Panc1 (cell line): ENCODE measurements around the gene CCAR1.

Experiments
- CTCF ChIP-seq: fragments of 450-650 bp; IDR thresholded peaks from 2 replicates; pipeline ENCODE4 v1.5.1; 2017; ENCODE audit warnings: mild to moderate bottlenecking
- POLR2AphosphoS5 ChIP-seq: IDR thresholded peaks from 2 replicates; pipeline ENCODE4 v1.6.1; 2012; ENCODE audit warnings: mild to moderate bottlenecking, low read depth, low read length, moderate library complexity

GRCh38 chr10:68734349-68734748 is 13.3 kb downstream of the CCAR1 start:
- TF ChIP-seq CTCF (no peak), POLR2AphosphoS5 (no peak)
